ENCODE data around the gene GDAP1L1. TPM values are rescaled to one million over a fixed set of nuclear protein-coding genes. Genes with fewer than 3 reads are reported as not detected.

The GDAP1L1 gene
- total and polyA plus RNA-seq, 2 of the 4 experiments (the other 2 are of a cell fraction) = not detected

DNA sequence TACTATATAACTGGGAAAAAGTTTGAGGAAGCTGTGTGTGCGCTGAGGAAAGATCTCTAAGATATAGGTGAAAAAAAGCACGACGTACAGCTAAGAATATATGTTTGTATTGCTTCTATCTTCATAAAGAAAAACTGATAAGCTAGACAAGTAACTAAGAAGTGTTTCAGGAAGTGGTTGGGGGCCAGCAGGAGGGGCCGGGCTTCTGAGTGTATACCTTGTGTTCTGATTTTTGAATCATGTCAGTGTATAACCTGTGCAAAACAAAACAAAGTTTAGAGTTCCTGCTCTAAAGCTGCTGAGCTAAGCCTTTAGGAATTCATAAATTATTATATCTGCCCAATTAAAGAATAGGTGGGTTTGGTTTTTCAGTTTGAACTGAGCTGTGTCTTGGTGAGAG, 28.7 kb upstream of the GDAP1L1 start:
- H3K27me3 ChIP-seq (ENCODE audit: control insufficient read depth, insufficient read depth, low read length) = no peaks in the 10 kb centered on the region
- no peak overlapping the region for H2AFZ ChIP-seq (replicated peaks; ENCODE audit: low read length, poor library complexity)
- no peaks in the 10 kb centered on the region for H4K20me1 ChIP-seq (ENCODE audit: insufficient read depth, low read length)
- no peaks in the 10 kb centered on the region for H3K9me1 ChIP-seq (ENCODE audit: insufficient read depth, low read length)
- H2AK5ac ChIP-seq (ENCODE audit: low read depth, low read length) = no peak overlapping the region
- no peaks in the 10 kb centered on the region for H3K4me1 ChIP-seq (ENCODE audit: control insufficient read depth, insufficient read depth, low read length)
- H4K91ac ChIP-seq (ENCODE audit: insufficient read depth, low read depth, low read length) = no peak overlapping the region
- in situ Hi-C loops (cut with MboI; ENCODE audit: low sequenced_read_pairs) = loop anchor here (5.0 to 10.0 kb wide), 3 partner anchors 94 to 386 kb away; partner anchors contain the start of genes FITM2 and TTPAL
- H4K5ac ChIP-seq (ENCODE audit: low read depth, low read length) = no peak overlapping the region
- H3K9me3 ChIP-seq (ENCODE audit: control insufficient read depth, insufficient read depth, low read length) = no peaks in the 10 kb centered on the region
- no TSS peak for BruUV-seq (replicated peaks)
- ATAC-seq (ENCODE audit: low read depth) (no peak), DNase-seq (no peak)
- H3K56ac ChIP-seq (ENCODE audit: extremely low read depth, insufficient read depth, low read length) = no peak overlapping the region
- H2AK9ac ChIP-seq (replicated peaks; ENCODE audit: low read depth, low read length, poor library complexity) = no peak overlapping the region
- no peak overlapping the region for H3K4me2 ChIP-seq (ENCODE audit: low read depth, low read length)
- POLR2A ChIA-PET (ENCODE audit: unreplicated experiment) = no interaction called here
- no peak overlapping the region for H3K27ac ChIP-seq (ENCODE audit: insufficient read depth, low read length)
- H3K4me3 ChIP-seq (ENCODE audit: insufficient read depth, low read depth, low read length) = no peak overlapping the region
- H4K8ac ChIP-seq (ENCODE audit: low read depth in 2 of 2, low read length in 2 of 2) = no peak overlapping the region
- H3K79me1 ChIP-seq (ENCODE audit: low read depth in 1 of 2, low read length in 2 of 2) = no peaks in the 10 kb centered on the region
- no peak overlapping the region for H3K18ac ChIP-seq (ENCODE audit: low read depth, low read length)
- H3K36me3 ChIP-seq (ENCODE audit: control insufficient read depth, insufficient read depth, low read length) = no peaks in the 10 kb centered on the region
- H3K4ac ChIP-seq (ENCODE audit: low read depth, low read length) = no peak overlapping the region
- H2BK5ac ChIP-seq (ENCODE audit: low read depth, low read length, poor library complexity, severe bottlenecking) = no peak overlapping the region
- no peak overlapping the region for H3K14ac ChIP-seq (replicated peaks; ENCODE audit: low read depth, low read length)
- dilution Hi-C loops (cut with HindIII; ENCODE audit: low sequenced_read_pairs, unreplicated experiment) = no loop called here
- no peak overlapping the region for H2BK120ac ChIP-seq (ENCODE audit: low read depth, low read length)
- no peak overlapping the region for H3K23ac ChIP-seq (ENCODE audit: low read depth, low read length)
- no peak overlapping the region for H2BK15ac ChIP-seq (ENCODE audit: low read depth, low read length)
- no peak overlapping the region for H2BK20ac ChIP-seq (ENCODE audit: low read depth, low read length)
- CTCF ChIA-PET = interaction anchor here (3.5 kb wide), 1 partner anchor 94 kb away, joined by 52 read pairs; the partner anchor contains the start of gene FITM2
- WGBS, 2 experiments (ENCODE audit: extremely low coverage in 2 of 2, insufficient read length in 1 of 2) = no CpG with 5 or more reads among the region's 4 CpGs
- H3K9ac ChIP-seq (ENCODE audit: low read depth, low read length) = no peak overlapping the region
- intact Hi-C loops (cut with micrococcal nuclease) = loop anchor here (10.0 kb wide), 1 partner anchor 666 kb away; the partner anchor contains the start of gene YWHAB
- no peak for TF ChIP-seq RAD21 (IDR thresholded peaks at IDR 0.05; ENCODE audit: low read length)
- no peak for TF ChIP-seq SMC3 (IDR thresholded peaks at IDR 0.05; ENCODE audit: low read depth, low read length)
- TF ChIP-seq RCOR1 (IDR thresholded peaks at IDR 0.05; ENCODE audit: insufficient replicate concordance, low read length) = no peak
- TF ChIP-seq FOS (IDR thresholded peaks at IDR 0.05; ENCODE audit: low read depth, low read length) = no peak
- TF ChIP-seq MXI1 (IDR thresholded peaks at IDR 0.05; ENCODE audit: borderline replicate concordance, low read depth, low read length) = no peak
- no peak for TF ChIP-seq MAFK (IDR thresholded peaks at IDR 0.05; ENCODE audit: low read depth, low read length)
- TF ChIP-seq, protein P1, sequence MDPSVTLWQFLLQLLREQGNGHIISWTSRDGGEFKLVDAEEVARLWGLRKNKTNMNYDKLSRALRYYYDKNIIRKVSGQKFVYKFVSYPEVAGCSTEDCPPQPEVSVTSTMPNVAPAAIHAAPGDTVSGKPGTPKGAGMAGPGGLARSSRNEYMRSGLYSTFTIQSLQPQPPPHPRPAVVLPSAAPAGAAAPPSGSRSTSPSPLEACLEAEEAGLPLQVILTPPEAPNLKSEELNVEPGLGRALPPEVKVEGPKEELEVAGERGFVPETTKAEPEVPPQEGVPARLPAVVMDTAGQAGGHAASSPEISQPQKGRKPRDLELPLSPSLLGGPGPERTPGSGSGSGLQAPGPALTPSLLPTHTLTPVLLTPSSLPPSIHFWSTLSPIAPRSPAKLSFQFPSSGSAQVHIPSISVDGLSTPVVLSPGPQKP (IDR thresholded peaks at IDR 0.05; ENCODE audit: borderline replicate concordance, low read depth, low read length) = no peak
- TF ChIP-seq, protein P2, sequence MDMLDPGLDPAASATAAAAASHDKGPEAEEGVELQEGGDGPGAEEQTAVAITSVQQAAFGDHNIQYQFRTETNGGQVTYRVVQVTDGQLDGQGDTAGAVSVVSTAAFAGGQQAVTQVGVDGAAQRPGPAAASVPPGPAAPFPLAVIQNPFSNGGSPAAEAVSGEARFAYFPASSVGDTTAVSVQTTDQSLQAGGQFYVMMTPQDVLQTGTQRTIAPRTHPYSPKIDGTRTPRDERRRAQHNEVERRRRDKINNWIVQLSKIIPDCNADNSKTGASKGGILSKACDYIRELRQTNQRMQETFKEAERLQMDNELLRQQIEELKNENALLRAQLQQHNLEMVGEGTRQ (IDR thresholded peaks at IDR 0.05; ENCODE audit: low read depth, low read length) = no peak
- no peak for TF ChIP-seq NFE2L2 (IDR thresholded peaks at IDR 0.05; ENCODE audit: low read depth, low read length)
- TF ChIP-seq CHD1 (IDR thresholded peaks at IDR 0.05; ENCODE audit: low read depth, low read length) = no peak
- TF ChIP-seq, protein P3, sequence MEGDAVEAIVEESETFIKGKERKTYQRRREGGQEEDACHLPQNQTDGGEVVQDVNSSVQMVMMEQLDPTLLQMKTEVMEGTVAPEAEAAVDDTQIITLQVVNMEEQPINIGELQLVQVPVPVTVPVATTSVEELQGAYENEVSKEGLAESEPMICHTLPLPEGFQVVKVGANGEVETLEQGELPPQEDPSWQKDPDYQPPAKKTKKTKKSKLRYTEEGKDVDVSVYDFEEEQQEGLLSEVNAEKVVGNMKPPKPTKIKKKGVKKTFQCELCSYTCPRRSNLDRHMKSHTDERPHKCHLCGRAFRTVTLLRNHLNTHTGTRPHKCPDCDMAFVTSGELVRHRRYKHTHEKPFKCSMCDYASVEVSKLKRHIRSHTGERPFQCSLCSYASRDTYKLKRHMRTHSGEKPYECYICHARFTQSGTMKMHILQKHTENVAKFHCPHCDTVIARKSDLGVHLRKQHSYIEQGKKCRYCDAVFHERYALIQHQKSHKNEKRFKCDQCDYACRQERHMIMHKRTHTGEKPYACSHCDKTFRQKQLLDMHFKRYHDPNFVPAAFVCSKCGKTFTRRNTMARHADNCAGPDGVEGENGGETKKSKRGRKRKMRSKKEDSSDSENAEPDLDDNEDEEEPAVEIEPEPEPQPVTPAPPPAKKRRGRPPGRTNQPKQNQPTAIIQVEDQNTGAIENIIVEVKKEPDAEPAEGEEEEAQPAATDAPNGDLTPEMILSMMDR (conservative IDR thresholded peaks at IDR 0.05; ENCODE audit: low read depth, low read length) = no peak
- TF ChIP-seq POLR2A (IDR thresholded peaks at IDR 0.05; ENCODE audit: low read depth, low read length) = no peak
- no peak for TF ChIP-seq RFX5 (IDR thresholded peaks at IDR 0.05; ENCODE audit: low read depth, low read length)
- TF ChIP-seq BHLHE40 (IDR thresholded peaks at IDR 0.05; ENCODE audit: low read depth, low read length) = no peak
- no peak for TF ChIP-seq CEBPB (IDR thresholded peaks at IDR 0.05; ENCODE audit: low read depth, low read length)
- no peak for TF ChIP-seq MAZ (IDR thresholded peaks at IDR 0.05; ENCODE audit: borderline replicate concordance, low read depth, low read length)
